ENCODE results near the gene IL12RB2. TPM values are rescaled to one million over a fixed set of nuclear protein-coding genes. Genes with fewer than 3 reads are reported as not detected.

IL12RB2 gene
- total and polyA plus RNA-seq, 2 donors (not counting 3 experiments of a cell fraction or from before 2014, with no cell fraction given), result 0.42 TPM; not detected in 1

DNA sequence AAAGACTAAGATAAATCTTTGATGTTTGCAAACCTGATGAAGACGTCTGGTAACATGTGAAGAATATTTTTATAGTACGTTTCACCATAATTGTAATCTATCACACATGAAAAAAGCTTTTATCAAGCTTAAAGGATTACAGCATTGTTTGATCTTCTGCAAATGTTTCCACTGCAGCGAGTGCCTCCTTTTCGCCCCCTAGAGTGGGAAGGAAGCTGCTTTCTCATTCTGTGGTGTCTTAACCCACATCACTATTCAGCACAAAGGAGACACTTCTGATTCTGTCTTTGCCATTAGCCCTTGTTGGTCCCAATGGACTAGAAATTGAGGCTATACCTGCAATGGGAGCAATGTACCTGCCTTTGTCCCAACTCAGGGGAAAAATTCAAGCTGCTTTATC lies 46.0 kb upstream of the IL12RB2 start:
- H3K4me2 ChIP-seq (ENCODE audit: insufficient read depth, low read length), result no peak overlapping the region
- intact Hi-C loops (cut with micrococcal nuclease) (loop anchor here (10.0 kb wide), 1 partner anchor 463 kb away; no protein-coding TSS in a partner anchor), dilution Hi-C loops (cut with MboI; ENCODE audit: extremely low pct_ligation_motif_present, low sequenced_read_pairs) (no loop called here)
- no TSS peak for BruUV-seq (replicated peaks)
- H3K9ac ChIP-seq (replicated peaks; ENCODE audit: extremely low read depth, insufficient read depth, low read length), result no peak overlapping the region
- H3K4me1 ChIP-seq (ENCODE audit: control insufficient read depth, extremely low read depth, insufficient read depth, low read length), result peaks cover 33% of the 10 kb centered on the region
- no peak overlapping the region for H2AFZ ChIP-seq (ENCODE audit: low read depth, low read length)
- ChIA-PET POLR2A (no interaction called here), CTCF (interaction anchor here (0.6 to 1.2 kb wide), 6 partner anchors 11 to 234 kb away, joined by 3 to 4 read pairs (median 3); no protein-coding TSS in a partner anchor)
- FAIRE-seq (no peak), DNase-seq (ENCODE audit: low read depth, low spot score) (no peak)
- no peaks in the 10 kb centered on the region for H3K9me3 ChIP-seq (replicated peaks; ENCODE audit: control insufficient read depth, insufficient read depth, low read length)
- H3K4me3 ChIP-seq (replicated peaks in 1 of 3; ENCODE audit: insufficient read depth in 1 of 3, low read depth in 1 of 3, low read length in 3 of 3), result no peak overlapping the region
- no peak overlapping the region for H3K27ac ChIP-seq (ENCODE audit: insufficient read depth, low read depth, low read length)
- TF ChIP-seq POLR2AphosphoS5 (IDR thresholded peaks at IDR 0.05; ENCODE audit: insufficient read depth, low read depth, low read length) (no peak), JUN (IDR thresholded peaks at IDR 0.05; ENCODE audit: borderline replicate concordance, insufficient read depth, insufficient read length, low read depth) (no peak), MYC (IDR thresholded peaks at IDR 0.05; ENCODE audit: low read depth, low read length) (no peak), FOS (IDR thresholded peaks at IDR 0.05; ENCODE audit: borderline replicate concordance, insufficient read depth, low read length) (no peak), EZH2 (IDR thresholded peaks at IDR 0.05; ENCODE audit: borderline replicate concordance, low read depth, low read length, severe bottlenecking) (no peak), POLR2A (IDR thresholded peaks at IDR 0.05; ENCODE audit: low read depth, low read length) (no peak), GATA2 (IDR thresholded peaks at IDR 0.05; ENCODE audit: insufficient read depth, insufficient read length, low read depth, low read length) (no peak)
- TF ChIP-seq, protein P1, sequence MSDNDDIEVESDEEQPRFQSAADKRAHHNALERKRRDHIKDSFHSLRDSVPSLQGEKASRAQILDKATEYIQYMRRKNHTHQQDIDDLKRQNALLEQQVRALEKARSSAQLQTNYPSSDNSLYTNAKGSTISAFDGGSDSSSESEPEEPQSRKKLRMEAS (IDR thresholded peaks at IDR 0.05; ENCODE audit: insufficient read depth, insufficient read length), result no peak
- TF ChIP-seq, protein P2, sequence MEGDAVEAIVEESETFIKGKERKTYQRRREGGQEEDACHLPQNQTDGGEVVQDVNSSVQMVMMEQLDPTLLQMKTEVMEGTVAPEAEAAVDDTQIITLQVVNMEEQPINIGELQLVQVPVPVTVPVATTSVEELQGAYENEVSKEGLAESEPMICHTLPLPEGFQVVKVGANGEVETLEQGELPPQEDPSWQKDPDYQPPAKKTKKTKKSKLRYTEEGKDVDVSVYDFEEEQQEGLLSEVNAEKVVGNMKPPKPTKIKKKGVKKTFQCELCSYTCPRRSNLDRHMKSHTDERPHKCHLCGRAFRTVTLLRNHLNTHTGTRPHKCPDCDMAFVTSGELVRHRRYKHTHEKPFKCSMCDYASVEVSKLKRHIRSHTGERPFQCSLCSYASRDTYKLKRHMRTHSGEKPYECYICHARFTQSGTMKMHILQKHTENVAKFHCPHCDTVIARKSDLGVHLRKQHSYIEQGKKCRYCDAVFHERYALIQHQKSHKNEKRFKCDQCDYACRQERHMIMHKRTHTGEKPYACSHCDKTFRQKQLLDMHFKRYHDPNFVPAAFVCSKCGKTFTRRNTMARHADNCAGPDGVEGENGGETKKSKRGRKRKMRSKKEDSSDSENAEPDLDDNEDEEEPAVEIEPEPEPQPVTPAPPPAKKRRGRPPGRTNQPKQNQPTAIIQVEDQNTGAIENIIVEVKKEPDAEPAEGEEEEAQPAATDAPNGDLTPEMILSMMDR (IDR thresholded peaks at IDR 0.05; ENCODE audit: extremely low read depth in 1 of 2, insufficient read depth in 1 of 2, low read depth in 1 of 2, low read length in 2 of 2), result peak in 1 of 2 donors; percentile 12
- no peaks in the 10 kb centered on the region for H4K20me1 ChIP-seq (replicated peaks; ENCODE audit: control insufficient read depth, extremely low read depth, insufficient read depth, low read length)
- no peaks in the 10 kb centered on the region for H3K36me3 ChIP-seq (ENCODE audit: control insufficient read depth in 2 of 2, extremely low read depth in 1 of 2, insufficient read depth in 2 of 2, low read length in 2 of 2)
- H3K27me3 ChIP-seq (ENCODE audit: control insufficient read depth in 2 of 2, insufficient read depth in 2 of 2, low read length in 2 of 2), result no peaks in the 10 kb centered on the region
- H3K79me2 ChIP-seq (ENCODE audit: control insufficient read depth, insufficient read depth, low read length), result no peaks in the 10 kb centered on the region
- H3K9me1 ChIP-seq (replicated peaks; ENCODE audit: control insufficient read depth, extremely low read depth, insufficient read depth, low read length), result no peaks in the 10 kb centered on the region

All from endothelial cell of umbilical vein (primary cell).